HG03045 (cell line): ENCODE measurements around the gene TEX11.

Experiments used
- ATAC-seq: cut with Tn5 transposase; IDR thresholded peaks from one replicate; pipeline ENCODE4 v1.9.1; 2021; ENCODE audit warnings: mild to moderate bottlenecking, moderate library complexity; ENCODE audit not compliant: unreplicated experiment

TEX11 gene

GRCh38 chrX:70504772-70505450 is 403.6 kb downstream of the TEX11 start:
- ATAC-seq = no peak

GRCh38 chrX:70500826-70501225 is 407.7 kb downstream of the TEX11 start:
- ATAC-seq = no peak

GRCh38 chrX:70498129-70498528 is 410.4 kb downstream of the TEX11 start:
- ATAC-seq = no peak

GRCh38 chrX:70497026-70497425 is 411.5 kb downstream of the TEX11 start:
- ATAC-seq = no peak

- no peak for ATAC-seq
Observed at GRCh38 chrX:70496491-70496890, 412.0 kb downstream of the TEX11 start.

GRCh38 chrX:70494441-70494840 is 414.1 kb downstream of the TEX11 start:
- ATAC-seq = no peak

GRCh38 chrX:70488856-70489255 is 419.7 kb downstream of the TEX11 start:
- no peak for ATAC-seq

- no peak for ATAC-seq
Observed at GRCh38 chrX:70485466-70485865, 423.0 kb downstream of the TEX11 start.

GRCh38 chrX:70482300-70482699 is 426.2 kb downstream of the TEX11 start:
- no peak for ATAC-seq

GRCh38 chrX:70481471-70482270 is 426.8 kb downstream of the TEX11 start:
- ATAC-seq = no peak

GRCh38 chrX:70480660-70481018 is 427.9 kb downstream of the TEX11 start:
- no peak for ATAC-seq

- no peak for ATAC-seq
Observed at GRCh38 chrX:70479922-70480659, 428.4 kb downstream of the TEX11 start.

- ATAC-seq = no peak
Observed at GRCh38 chrX:70479247-70479921, 429.1 kb downstream of the TEX11 start.
